NCI-H187 (cell line): ENCODE data around the gene GALNT5.

Source experiments
- DNase-seq, 2 experiments: peaks; one replicate each; lab custom pipeline; 2025; lab: John Stamatoyannopoulos, UW

The GALNT5 gene

DNA sequence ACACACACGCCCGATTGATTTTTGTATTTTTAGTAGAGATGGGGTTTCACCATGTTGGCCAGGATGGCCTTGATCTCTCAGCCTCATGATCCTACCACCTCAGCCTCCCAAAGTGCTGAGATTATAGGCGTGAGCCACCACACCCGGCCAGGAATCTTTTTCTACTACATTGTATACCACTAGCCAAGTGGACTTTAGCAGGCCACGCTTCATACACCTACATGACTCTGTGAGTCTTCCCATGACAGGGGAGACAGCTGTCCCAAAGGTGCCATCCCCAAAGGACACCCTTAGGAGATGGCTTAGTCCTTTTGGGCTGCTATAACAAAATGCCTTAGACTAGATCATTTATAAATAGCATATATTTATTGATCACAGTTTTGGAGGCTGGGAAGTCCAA lies 35.3 kb downstream of the GALNT5 start:
- DNase-seq: no peak

DNA sequence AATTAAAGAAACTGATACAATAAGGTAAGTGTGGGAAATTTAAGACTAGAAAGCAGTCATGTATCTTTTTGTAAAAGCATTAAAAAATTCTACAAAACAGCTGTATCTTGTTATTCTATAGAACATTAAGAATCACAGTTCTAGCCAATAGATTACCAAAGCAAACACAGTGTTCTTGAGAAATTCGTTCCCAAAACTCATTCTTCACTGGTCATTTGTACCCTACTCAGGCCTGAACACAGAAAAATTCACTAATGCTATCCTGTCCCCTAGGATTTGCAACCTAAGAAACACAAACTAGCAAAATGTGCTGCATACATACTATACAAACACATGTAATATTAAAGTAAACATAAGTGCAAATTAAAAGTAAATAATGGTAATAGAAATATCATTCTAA lies 39.0 kb downstream of the GALNT5 start:
- DNase-seq: no peak

GRCh38 chr2:157296958-157297357 lies 39.5 kb downstream of the GALNT5 start:
- DNase-seq: no peak

- DNase-seq: no peak
These were observed 43.8 kb downstream of the GALNT5 start for GRCh38 chr2:157301307-157301706.

- DNase-seq: peak in 1 of 2 experiments; percentile 13
These were observed 45.1 kb downstream of the GALNT5 start for GRCh38 chr2:157302492-157303099.

GRCh38 chr2:157303612-157304011 lies 46.1 kb downstream of the GALNT5 start:
- DNase-seq: no peak

DNA sequence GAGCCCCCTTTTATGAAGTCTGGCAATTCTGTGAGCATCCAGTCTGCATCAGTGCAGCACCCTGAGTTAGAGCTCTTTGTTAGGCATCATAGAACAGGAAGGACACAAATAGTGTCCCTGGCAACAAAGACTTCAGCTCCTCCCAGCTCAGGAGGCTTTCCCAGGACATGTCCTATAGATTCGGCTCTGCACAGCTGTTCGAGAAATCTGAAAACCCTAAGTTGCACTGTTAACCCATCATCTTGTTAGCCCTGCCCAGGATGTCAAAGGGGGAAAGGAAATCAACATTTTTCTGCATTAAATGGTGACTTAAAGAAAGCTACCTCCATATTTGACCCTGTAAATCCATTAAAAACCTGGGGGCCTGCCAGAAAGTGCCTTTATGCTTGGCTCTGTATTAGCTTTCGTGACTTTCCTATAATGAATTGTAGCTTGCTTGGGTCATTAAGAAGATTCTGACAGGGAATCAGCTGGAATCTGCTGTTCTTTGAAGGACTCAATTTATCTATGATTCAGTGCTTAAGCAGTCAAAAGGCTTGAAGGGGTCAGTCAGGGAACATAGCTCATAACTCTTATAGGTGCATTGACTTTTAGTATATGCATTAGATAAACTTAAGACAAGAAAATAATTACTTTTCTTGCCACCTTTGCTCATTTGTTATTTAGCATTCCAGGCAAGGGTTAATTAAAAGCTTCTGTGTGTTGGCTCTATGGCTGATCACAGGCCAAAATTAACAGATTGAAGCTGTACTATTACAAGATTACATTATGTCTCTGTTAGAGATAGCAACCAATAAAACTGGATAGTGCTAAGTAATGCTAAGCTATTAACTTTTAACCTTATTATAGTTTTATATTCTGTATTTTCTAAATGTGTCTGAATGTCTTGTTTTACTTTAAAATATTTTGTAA lies 47.6 kb downstream of the GALNT5 start:
- no peak for DNase-seq

- no peak for DNase-seq
These were observed 48.2 kb downstream of the GALNT5 start for GRCh38 chr2:157305723-157306110.

- DNase-seq: no peak
These were observed 49.5 kb downstream of the GALNT5 start for GRCh38 chr2:157307021-157307420.

- no peak for DNase-seq
These were observed 52.4 kb downstream of the GALNT5 start for GRCh38 chr2:157309878-157310277.

DNA sequence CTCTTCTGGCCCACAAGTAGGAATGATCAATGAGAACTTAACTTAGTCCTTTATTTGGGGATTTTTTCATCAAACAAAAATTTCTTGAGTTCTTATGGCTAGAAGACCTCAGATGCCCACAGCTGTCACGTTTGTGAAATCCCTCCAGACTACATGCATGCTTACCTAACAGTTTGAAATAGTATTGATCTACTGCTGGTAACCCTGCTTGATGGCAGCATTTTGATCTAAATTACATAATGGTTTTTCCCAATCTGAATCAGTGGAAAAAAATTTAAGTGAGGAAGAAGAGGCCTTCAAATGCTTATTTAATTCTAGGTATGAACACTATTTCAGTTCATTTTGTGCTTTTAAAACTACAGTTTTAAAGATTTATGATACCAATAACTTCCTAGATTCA lies 54.2 kb downstream of the GALNT5 start:
- no peak for DNase-seq

DNA sequence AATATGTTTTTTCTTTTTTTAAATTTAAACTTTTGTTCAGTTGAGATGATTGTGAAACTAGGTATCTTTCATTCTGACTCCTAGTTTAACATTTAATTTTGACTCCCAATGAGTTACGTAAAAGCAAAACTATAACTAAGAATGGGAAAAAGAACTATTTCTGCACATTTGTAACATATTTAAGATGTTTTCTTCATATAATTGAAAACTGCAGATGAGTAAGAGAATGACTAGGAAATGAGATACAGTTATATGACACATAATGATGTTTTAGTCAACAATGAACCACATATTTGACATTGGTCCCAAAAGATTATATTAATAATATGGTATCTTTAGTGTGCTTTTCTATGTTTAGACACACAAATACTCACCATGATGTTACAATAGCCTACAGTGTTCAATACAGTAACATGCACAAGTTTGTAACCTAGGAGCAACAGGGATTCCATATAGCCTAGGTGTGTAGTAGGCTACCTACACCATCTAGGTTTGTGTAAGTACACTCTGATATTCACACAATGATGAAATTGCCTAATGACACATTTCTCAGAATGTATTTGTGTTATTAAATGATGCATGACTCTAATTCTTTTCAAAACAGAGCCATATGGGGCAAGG lies 55.5 kb downstream of the GALNT5 start:
- DNase-seq: no peak

GRCh38 chr2:157315901-157316300 lies 58.4 kb downstream of the GALNT5 start:
- DNase-seq: no peak

GRCh38 chr2:157318884-157319283 lies 61.4 kb downstream of the GALNT5 start:
- no peak for DNase-seq

DNA sequence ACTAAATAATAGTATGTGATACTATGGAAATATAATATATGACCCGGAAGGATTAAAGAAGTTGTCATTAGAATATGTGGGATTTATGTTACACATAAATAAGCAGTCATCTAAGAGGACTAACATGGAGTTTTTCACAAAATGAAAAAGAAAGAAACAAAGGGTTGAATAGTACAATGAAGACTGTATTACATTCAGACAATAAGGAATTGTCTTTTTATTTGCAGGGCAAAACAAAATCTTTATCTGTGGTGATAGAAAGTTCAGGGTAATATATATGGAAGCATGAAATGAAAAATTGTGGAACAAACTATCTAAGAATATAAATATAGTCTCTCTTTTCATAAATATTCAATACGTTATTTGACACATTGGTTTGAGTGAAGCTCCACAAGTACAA lies 62.3 kb downstream of the GALNT5 start:
- no peak for DNase-seq

GRCh38 chr2:157320409-157320808 lies 62.9 kb downstream of the GALNT5 start:
- DNase-seq: no peak

DNA sequence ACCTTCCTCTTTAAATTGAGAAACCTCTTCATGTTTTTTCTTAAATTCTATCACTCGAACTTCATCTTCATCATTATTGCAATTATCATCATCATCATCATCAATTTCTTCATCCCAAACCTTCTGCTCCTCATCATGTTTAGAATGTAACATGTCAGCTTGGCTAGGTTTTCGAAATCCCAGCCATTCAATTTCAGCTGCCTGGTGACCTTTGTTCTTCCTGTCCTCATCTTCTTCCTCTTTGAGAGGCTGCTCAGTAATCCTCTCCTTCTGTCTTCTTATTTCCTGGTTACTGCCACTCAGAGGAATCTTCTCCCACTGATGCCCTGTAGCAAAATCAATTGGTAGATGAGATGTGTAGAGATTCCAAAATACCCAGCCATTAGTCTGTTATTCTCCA lies 64.0 kb downstream of the GALNT5 start:
- DNase-seq: no peak

DNA sequence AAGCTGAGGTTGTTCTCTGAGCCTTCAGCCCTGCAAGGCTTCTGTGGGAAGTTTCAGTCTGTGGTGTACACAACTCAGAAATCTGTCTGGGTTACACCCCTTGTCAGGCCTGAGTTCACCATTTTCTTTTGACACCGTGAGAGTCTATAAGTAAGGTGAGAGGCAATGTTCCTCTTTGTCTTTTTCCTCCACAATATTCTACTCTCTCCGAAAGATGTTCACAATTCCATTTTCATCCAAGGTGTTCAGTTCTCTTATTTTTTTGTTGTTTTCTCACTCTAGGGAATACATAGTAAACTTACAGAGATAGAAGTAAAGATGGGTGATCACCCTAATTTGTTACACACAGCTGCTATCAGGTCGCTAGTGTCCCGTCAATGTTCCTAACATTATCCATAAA lies 64.9 kb downstream of the GALNT5 start:
- DNase-seq: no peak

DNA sequence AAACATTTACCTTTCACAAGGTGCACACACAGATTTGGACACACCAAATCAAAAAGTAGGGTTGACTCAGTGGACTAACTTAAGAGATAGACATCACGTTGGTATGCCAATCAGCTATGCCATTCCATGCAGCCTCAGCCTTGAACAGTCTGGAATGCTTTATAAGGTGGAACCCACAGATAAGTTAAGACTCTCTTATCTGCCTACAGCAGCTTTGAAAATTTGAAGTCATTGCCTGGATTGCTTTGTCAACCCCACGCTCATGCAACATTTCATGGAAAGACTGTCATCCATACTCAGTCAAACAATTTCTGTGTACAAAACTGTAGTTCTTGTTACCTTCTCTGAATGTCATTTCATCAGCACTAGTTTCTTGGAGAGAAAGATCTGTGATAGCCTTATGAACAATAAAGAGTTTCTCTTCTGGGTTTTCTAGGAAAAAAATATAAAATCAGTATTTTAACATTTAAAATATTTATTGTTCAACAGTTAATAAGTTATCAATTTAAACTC lies 66.9 kb downstream of the GALNT5 start:
- DNase-seq: no peak

DNA sequence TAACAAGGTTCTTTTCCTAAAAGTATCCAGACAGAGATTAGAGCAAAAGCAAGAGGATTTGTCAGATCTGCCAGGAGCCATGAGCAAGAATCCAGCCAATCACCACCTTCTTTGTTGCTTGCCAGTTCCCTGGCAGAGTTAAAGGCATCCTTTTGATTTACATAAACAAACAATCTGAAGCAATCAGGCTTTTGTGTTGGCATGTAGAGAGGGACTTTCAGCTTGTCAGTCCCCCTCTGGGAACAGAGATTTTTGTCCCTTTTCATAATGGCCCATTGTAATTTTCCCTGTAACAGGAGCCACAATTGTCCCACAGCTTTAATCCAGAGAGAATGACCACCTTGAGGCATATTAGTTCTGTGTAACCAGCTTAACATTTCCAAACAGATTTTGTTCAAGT lies 68.3 kb downstream of the GALNT5 start, which contains the start of gene ERMN:
TSS of gene ERMN (minus strand) at position 39 of the 400 bp plus-strand sequence. CDS start 182 bp downstream, outside the sequence.
- no peak for DNase-seq

GRCh38 chr2:157326698-157327097 lies 69.2 kb downstream of the GALNT5 start:
- no peak for DNase-seq

GRCh38 chr2:157327200-157327599 lies 69.7 kb downstream of the GALNT5 start:
- DNase-seq: no peak
